Liver (tissue), 3 donors: ENCODE measurements around the gene TMEM270.
"Not testable (repeated sequence)": the region's sequence is repeated elsewhere in the genome, so short reads cannot be mapped to it uniquely, and the experiment has no call there.

ENCODE experiments used
- ATF3 ChIP-seq: IDR thresholded peaks from 2 replicates; pipeline ENCODE4 v1.6.1; 2016; ENCODE audit warnings: antibody characterized with exemption
- CTCF ChIP-seq: fragments of 150-350 bp; IDR thresholded peaks from 2 replicates; pipeline ENCODE4 v1.5.1; 2017; ENCODE audit warnings: improper control_type of control experiment, low read depth, low read length; ENCODE audit not compliant: missing input control
- EGR1 ChIP-seq, 2 donors: IDR thresholded peaks; 2 replicates each; pipeline ENCODE4 v1.6.1; 2016 to 2018; ENCODE audit warnings: antibody characterized with exemption in 2 of 2, low read depth in 2 of 2
- SP1 ChIP-seq: IDR thresholded peaks from 2 replicates; pipeline ENCODE4 v1.6.1; 2018; ENCODE audit warnings: antibody characterized with exemption, mild to moderate bottlenecking
- TAF1 ChIP-seq: conservative IDR thresholded peaks from 2 replicates; pipeline ENCODE4 v1.6.1; 2016; ENCODE audit warnings: antibody characterized with exemption, mild to moderate bottlenecking
- YY1 ChIP-seq: IDR thresholded peaks from 2 replicates; pipeline ENCODE4 v1.6.1; 2016; ENCODE audit warnings: antibody characterized with exemption, mild to moderate bottlenecking
- donor health status: healthy.
- donor health status: healthy.

- not testable (repeated sequence) for TF ChIP-seq CTCF; TAF1; EGR1 (IDR thresholded peaks at IDR 0.05; ENCODE audit: low read depth in 2 of 2); SP1; ATF3; YY1
Observed at GRCh38 chr7:73884867-73885422, 24.0 kb downstream of the TMEM270 start.
